HG03354 (cell line): Measurements from ENCODE around the gene METTL25B.

Experiments used
- ATAC-seq: cut with Tn5 transposase; IDR thresholded peaks from one replicate; pipeline ENCODE4 v1.9.1; 2021; ENCODE audit warnings: mild to moderate bottlenecking; ENCODE audit not compliant: unreplicated experiment, poor library complexity, severe bottlenecking

Gene METTL25B

GRCh38 chr1:156721535-156721934 lies 6.7 kb upstream of the METTL25B start:
- no peak for ATAC-seq

DNA sequence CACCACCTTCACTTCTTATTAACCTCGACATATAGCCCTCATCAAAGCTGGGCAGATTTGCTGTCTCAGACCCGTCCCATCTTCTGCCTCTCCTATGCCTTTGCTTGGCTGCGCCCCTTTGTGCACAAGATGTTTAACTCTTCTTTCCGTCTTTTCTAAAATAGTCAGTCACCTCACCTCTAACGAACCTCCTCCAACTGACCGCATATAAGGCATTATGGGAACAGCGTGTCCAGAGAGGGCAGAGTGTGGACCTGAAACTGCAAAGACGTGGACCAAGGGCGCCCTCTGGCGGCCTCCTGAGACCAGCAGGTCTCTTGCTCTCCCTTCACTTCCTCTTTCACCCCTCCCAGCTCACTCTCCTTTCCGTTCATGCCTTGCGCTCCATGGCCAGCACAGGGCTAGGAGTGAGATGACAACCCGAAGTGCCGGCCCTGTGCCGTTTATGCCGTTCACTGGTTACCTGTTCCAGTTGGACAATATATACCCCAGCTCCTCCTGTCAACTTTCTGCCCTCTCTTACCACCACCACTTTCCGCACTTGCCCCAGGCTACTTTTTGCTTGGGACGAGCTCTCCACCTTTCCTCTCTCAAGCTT lies 2.5 kb upstream of the METTL25B start:
- peak; percentile 35 for ATAC-seq

DNA sequence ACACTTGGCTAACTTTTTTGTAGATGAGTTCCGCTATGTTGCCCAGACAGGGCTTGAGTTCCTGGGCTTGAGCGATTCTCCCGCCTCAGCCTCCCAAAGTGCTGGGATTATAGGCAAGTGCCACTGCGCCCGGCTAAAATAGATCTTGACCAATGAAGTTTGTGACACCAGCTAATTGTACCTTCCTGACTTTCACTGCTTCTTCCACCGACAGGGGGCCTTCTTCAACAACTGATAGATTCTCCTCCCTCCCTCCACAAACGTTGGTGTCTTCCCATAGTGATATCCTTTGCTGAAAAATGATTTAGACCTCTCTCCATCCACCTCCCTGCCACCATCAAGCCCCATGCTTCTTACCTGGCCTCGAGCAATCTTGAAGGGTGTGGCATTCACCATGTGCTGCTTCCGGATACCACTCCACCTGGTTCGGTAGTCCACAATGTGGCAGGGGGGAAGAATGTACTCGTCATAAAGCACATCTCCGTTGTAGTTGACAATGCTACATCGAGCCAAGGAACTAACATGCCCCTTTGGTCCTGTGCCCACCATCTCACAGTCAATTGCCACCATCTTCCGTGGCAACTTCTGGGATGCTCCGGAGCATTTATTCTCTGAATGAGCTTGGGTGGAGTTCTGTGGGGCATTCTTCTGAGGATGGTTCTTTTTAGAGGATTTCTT lies 1.6 kb upstream of the METTL25B start:
- no peak for ATAC-seq

GRCh38 chr1:156727492-156727891 lies 777 bp upstream of the METTL25B start:
- ATAC-seq: no peak

DNA sequence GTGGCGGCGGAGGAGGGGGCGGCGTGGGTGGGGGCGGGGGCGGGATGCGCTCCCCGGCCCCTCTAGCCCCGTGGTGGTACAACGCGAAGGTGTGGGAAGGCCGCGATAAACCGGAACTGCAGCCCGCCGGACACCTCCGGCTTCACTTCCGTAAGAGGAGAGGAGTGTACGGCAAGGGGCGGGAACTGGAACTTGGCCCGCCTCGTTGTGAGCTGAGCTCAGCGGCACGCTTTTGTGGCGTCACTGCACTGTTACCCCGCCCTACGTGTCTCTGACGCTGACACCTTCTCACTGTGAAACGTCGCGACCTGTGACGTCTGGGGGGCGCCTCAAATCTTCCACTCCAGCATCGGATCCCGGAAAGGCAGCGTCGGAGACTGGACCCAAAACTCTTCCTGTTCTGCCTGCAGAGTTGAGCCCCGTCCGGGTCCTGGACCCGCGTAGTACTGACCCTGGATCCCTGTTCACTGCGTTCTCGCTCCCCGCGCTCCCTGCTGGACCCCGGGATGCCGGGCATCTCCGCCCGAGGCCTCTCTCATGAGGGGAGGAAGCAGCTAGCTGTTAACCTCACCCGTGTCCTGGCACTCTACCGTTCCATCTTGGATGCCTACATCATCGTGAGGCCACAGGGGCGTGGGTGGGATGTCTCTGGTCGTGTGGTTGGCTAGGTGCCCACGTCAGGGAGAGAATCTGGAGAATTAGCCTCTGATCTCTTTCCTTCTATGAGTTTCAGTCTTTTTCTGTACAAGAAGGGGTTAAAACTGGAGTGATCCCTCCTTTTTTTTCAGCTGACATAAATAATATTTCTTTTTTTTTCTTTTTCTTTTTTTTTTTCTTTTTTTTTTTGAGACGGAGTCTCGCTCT lies 562 bp downstream of the METTL25B start, which contains the start of gene ISG20L2:
Gene ISG20L2 (minus strand): TSS at position 168 of the 864 bp plus-strand sequence. CDS start 1,114 bp downstream, outside the sequence.
- ATAC-seq: peak; percentile 90

GRCh38 chr1:156733989-156734584 lies 5.8 kb downstream of the METTL25B start:
- ATAC-seq: no peak

GRCh38 chr1:156738407-156738806 lies 10.1 kb downstream of the METTL25B start:
- no peak for ATAC-seq

GRCh38 chr1:156738916-156739315 lies 10.6 kb downstream of the METTL25B start:
- no peak for ATAC-seq

GRCh38 chr1:156740237-156740740 lies 12.0 kb downstream of the METTL25B start:
- peak; percentile 8 for ATAC-seq

DNA sequence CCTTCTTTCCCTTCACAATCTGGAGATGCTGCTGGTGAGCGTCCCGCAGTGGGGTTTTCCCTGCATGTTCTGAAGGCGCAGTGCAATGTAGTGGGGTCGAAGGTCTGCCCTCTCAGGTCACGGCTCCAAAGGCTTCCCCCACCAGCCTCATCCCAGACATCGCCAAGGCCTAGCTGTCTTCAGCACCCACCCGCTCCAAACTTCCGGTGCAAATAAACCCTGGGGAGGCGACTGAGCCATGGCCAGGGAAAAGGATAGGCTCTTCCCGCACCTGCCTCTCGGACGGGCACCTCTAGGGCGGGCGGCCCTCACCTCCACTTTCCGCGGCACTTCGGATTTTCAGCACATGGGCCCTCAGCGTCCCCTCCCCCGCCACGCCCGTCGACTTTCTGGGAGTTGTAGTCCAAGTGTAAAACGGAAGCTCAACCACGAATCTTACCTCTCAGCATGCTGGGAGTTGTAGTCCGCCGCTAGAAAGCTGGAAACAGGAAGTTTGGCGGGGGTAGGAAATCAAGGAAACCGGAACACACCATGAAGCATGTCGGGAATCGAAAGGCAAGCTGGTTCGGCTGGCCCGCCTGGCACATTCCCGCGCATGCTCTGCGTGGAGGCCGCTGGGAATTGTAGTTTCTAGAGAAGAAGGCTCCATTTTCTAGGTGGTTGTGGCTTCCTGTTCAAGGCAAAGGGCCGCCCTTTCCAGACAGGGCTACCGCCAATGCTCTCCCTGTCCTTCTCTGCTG lies 12.6 kb downstream of the METTL25B start, which contains the start of gene MRPL24:
Gene MRPL24 (minus strand): TSS at position 348 of the 740 bp plus-strand sequence. CDS start 2,384 bp downstream, outside the sequence.
- peak; percentile 86 for ATAC-seq

DNA sequence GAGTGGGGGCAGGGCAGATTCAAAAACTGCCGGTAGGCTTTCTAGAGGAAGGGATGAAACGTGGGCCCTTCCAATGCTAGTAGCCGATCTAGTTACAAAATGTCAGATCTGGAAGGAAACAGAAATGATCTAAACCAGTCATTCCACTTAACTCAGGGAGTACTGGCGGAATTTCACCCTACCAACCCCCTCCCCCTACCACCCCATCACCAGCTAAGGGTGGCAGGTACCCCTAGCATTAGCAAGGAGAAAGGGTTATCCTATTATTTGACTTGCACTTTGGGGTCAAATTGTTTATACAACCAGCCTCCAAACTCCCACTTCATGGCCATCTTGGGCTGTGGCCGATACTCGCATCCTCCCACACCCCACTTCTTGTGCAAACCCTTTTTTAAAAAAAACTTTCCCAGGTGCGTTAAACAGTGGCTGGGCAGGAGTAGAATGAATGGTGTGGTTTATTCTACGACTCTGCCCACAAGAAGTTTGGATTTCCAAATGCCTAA lies 13.3 kb downstream of the METTL25B start:
- ATAC-seq: no peak

DNA sequence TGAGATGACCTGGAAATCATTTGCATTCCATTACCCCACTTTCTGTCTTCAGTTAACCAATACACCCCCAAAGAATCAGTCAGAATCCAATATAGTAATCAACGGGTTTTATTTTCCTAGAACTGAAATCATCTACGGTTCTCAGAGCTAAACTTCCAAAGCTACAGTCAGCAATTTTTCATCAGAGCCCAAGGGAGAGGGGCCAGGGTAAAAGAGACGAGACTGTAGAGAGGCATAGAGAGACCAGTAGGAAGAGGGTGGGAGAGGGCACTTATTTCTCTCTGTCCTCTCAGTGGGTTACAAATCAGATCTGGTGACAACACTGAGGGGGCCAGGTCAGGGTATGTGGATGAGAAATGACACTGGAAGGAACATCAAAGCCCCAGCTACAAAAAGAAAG lies 13.7 kb downstream of the METTL25B start:
- ATAC-seq: no peak

DNA sequence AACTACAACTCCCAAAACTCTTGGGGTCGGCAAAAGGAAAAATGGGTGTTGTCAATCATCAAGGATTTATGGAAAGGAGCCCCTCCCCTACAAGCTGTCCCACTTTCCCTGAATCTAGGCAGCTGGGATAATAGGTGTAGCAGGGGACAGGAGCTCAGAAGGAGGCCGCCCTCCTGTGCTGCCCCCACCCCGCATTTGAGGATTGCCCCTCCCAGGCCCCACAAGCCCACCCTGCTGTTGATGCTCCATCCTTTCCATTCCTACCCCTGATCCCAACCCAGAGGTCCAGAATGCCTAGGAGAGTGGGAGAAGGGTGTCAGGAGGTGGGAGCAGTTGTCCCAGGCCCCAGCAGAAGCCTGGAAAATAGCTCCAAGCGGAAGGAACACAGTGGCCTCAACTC lies 14.5 kb downstream of the METTL25B start:
- ATAC-seq: no peak

DNA sequence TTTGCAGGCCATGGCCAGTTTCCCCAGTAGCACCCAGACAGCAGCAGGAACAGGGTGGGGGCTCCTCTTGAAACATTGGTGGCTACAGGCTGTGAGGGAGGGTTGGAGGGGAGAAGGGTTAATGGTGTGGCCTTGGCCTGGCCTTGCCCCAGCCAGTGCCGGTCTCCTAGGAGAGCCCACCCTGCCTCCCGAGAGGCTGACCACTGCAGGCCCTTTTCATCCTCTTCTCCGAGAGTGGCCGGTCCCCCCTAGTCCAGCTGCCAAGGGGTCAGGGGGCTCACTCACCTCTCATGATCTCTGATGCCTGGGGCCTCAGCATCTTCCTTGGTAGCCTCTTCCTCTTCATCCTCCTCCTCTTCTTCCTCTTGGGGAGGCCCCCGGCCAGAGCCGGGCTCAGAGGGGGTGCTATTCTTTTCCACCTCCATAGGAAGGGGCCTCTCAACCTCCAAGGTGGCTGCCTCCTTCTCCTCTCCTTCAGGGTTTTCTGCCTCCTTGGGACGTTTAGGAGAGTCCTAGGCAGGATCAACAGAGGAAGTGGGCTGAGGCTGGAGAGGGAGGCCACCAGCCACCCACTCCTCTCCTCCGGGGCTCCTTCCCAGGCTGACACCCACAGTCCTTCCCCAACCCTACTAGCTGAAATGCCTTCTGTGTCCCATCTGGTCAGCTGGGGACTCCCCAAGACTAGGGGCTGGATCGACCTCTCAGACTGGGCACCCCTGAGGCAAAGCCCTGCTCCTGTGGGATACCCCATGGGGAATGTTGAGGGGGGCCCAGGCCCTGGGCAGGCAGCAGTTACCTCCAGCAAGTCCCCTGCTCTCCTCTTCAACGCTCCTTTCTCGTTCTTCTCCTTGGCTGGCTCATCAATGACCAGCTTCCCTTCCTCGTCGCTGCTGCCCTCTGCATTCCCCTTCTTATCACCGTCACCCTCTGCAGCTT lies 15.4 kb downstream of the METTL25B start:
- ATAC-seq: no peak

GRCh38 chr1:156744344-156744743 lies 16.1 kb downstream of the METTL25B start:
- ATAC-seq: no peak

- no peak for ATAC-seq
Observed at GRCh38 chr1:156744786-156745419, 16.6 kb downstream of the METTL25B start.

DNA sequence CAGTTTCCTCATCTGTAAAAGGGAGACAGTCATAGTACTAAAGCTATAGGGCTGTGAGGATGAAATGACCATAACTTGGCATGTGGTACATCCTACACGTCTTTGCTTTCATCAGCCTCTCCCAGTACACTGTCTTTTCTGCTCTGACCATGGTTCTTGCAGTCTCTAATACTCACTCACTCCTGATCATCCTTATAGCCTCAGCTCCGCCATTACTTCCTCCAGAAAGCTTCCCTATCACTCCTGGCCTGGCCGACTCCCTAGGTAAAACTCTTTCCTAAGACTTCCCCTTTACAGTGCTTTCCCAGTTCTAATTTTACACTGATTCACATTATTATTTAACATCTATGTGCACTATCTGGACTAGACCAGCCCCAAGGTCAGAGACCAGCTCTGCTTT lies 17.6 kb downstream of the METTL25B start:
- no peak for ATAC-seq

DNA sequence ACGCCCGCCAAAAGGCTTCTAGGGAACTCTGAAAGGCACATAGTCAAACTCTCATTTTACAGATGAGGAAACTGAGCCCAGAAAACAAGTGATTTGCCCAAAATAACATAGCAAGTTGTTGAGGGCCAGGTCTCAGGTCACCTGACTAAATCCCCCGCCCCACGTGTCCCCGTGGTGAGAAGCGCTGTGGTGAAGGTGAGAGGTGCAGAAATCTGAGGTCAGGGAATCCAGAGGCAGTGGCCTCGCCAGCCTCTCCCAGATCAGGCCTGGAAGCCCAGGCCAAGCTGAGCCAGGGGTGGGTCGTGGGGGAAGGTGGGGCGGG lies 18.1 kb downstream of the METTL25B start:
- ATAC-seq: no peak
